K562 (cell line): ENCODE measurements around the gene PRC1. TPM values are rescaled to one million over a fixed set of nuclear protein-coding genes. Genes with fewer than 3 reads are reported as not detected.

Source experiments
- ATAC-seq: fragments of 200-7000 bp; cut with Tn5 transposase; 3 replicates; pipeline ENCODE4 v1.9.1; 2020; ENCODE audit warnings: moderate library complexity
- BruUV-seq: library from RNA; stranded (reverse); fragments of 400-500 nt; replicated peaks from 2 replicates; lab custom pipeline; 2021; lab: Mats Ljungman, UMichigan
- CTCF ChIA-PET: fragments of 300-600 bp; formaldehyde crosslinking; extraction: SDS; loops from one replicate; lab custom pipeline; 2021; ENCODE audit warnings: low intra/inter-chr PET ratio; lab: Yijun Ruan, JAX
- POLR2A ChIA-PET: fragments of 300-600, 350-650 bp; sonication (Branson Sonifier 250); formaldehyde crosslinking; extraction: SDS; loops from one replicate; lab custom pipeline; 2021; ENCODE audit warnings: antibody characterized with exemption, inconsistent platforms; lab: Yijun Ruan, JAX
- DNase-seq, 4 experiments: peaks; one replicate each; pipeline versions ENCODE4 v3.0.0 to v3.0.0-alpha.2; 2011 to 2018; ENCODE audit warnings: low spot score in 3 of 4, mixed read lengths in 3 of 4; ENCODE audit errors: extremely low read depth in 1 of 4
- FAIRE-seq: peaks from 2 replicates; lab custom pipeline; 2011; peaks lifted over from hg19 to GRCh38; lab: Jason Lieb, UNC
- H2AFZ ChIP-seq: 2 replicates; pipeline ENCODE4 v1.6.0; 2011; ENCODE audit warnings: low read depth, low read length, control low read depth, inconsistent platforms
- H3K27ac ChIP-seq: fragments of 200-600 bp; 3 replicates; pipeline ENCODE4 v1.8.0; 2011; ENCODE audit warnings: low read depth, mild to moderate bottlenecking, control low read depth, inconsistent platforms, low read length, moderate library complexity, mixed read lengths; ENCODE audit errors: extremely low read depth
- H3K27me3 ChIP-seq, 2 experiments: fragments of 300-600 bp in 1 of 2; 2 replicates in 1 of 2; 3 replicates in 1 of 2; pipeline versions ENCODE4 v1.6.0 to v1.8.0; 2011; ENCODE audit warnings: inconsistent platforms in 2 of 2, low read length in 2 of 2, mild to moderate bottlenecking in 1 of 2, mixed read lengths in 1 of 2, moderate library complexity in 1 of 2; ENCODE audit not compliant: control insufficient read depth in 2 of 2, insufficient read depth in 2 of 2
- H3K36me3 ChIP-seq: fragments of 300-600 bp; 3 replicates; pipeline ENCODE4 v1.8.0; 2011; ENCODE audit warnings: mild to moderate bottlenecking, low read length, inconsistent platforms; ENCODE audit not compliant: control insufficient read depth, insufficient read depth
- H3K4me1 ChIP-seq, 2 experiments: fragments of 200-600 bp in 1 of 2; replicated peaks in 1 of 2; 2 replicates in 1 of 2; 3 replicates in 1 of 2; pipeline versions ENCODE4 v1.5.1 to v1.8.0; 2011; ENCODE audit warnings: inconsistent platforms in 2 of 2, low read length in 2 of 2, mild to moderate bottlenecking in 1 of 2, mixed read lengths in 1 of 2, moderate library complexity in 1 of 2; ENCODE audit not compliant: control insufficient read depth in 2 of 2, insufficient read depth in 2 of 2
- H3K4me2 ChIP-seq: 2 replicates; pipeline ENCODE4 v1.6.1; 2011; ENCODE audit warnings: low read length, control low read depth, inconsistent platforms, mixed read lengths; ENCODE audit not compliant: insufficient read depth
- H3K4me3 ChIP-seq: fragments of 200-600 bp; sonication (generic), shearing (Covaris generic); 2 replicates; pipeline ENCODE4 v1.5.1; 2016; ENCODE audit warnings: control low read depth, inconsistent platforms
- H3K79me2 ChIP-seq: fragments of 200-600 bp; 3 replicates; pipeline ENCODE4 v1.8.0; 2011; ENCODE audit warnings: low read length, inconsistent platforms; ENCODE audit not compliant: control insufficient read depth, insufficient read depth
- H3K9ac ChIP-seq, 2 experiments: 2 replicates each; pipeline versions ENCODE4 v1.6.0 to v1.6.1; 2011; ENCODE audit warnings: low read depth in 2 of 2, low read length in 2 of 2, control low read depth in 1 of 2, inconsistent platforms in 1 of 2, mild to moderate bottlenecking in 1 of 2, mixed read lengths in 1 of 2; ENCODE audit not compliant: insufficient read depth in 1 of 2
- H3K9me1 ChIP-seq: one replicate; pipeline ENCODE4 v1.6.0; 2011; ENCODE audit warnings: inconsistent platforms, mild to moderate bottlenecking, low read length, moderate library complexity; ENCODE audit not compliant: control insufficient read depth, insufficient read depth
- H3K9me3 ChIP-seq: replicated peaks from 2 replicates; pipeline ENCODE4 v1.5.1; 2011; ENCODE audit warnings: low read depth, low read length, inconsistent platforms; ENCODE audit not compliant: control insufficient read depth, insufficient read depth
- H4K20me1 ChIP-seq: replicated peaks from 2 replicates; pipeline ENCODE4 v1.6.1; 2011; ENCODE audit warnings: low read length, inconsistent platforms, mixed read lengths; ENCODE audit not compliant: control insufficient read depth, insufficient read depth
- ARID2 ChIP-seq: fragments of 450-650 bp; IDR thresholded peaks from 2 replicates; pipeline ENCODE4 v1.6.1; 2017; ENCODE audit warnings: antibody characterized with exemption, mild to moderate bottlenecking
- BRD4 ChIP-seq: fragments of 200-600 bp; sonication (generic); IDR thresholded peaks from 2 replicates; pipeline ENCODE4 v1.6.1; 2017; ENCODE audit warnings: inconsistent platforms
- BRD9 ChIP-seq: fragments of 450-650 bp; IDR thresholded peaks from 2 replicates; pipeline ENCODE4 v1.6.1; 2018; ENCODE audit warnings: low read depth; ENCODE audit not compliant: partially characterized antibody
- CHD1 ChIP-seq: fragments of 200-600 bp; sonication (generic); IDR thresholded peaks from one replicate; pipeline ENCODE4 v1.6.1; 2012; ENCODE audit warnings: mild to moderate bottlenecking, moderate library complexity, low read length, inconsistent platforms
- HDAC2 ChIP-seq: fragments of 450-650 bp; IDR thresholded peaks from 2 replicates; pipeline ENCODE4 v1.6.1; 2016; ENCODE audit warnings: mild to moderate bottlenecking
- HNRNPLL ChIP-seq: fragments of 200-400 bp; formaldehyde crosslinking; IDR thresholded peaks from 2 replicates; pipeline ENCODE4 v1.6.1; 2017; ENCODE audit warnings: low read length, low read depth, mild to moderate bottlenecking; ENCODE audit not compliant: poor library complexity, severe bottlenecking
- MIER1 ChIP-seq: fragments of 450-650 bp; IDR thresholded peaks from 2 replicates; pipeline ENCODE4 v1.6.1; 2016; ENCODE audit warnings: antibody characterized with exemption, mild to moderate bottlenecking, low read depth
- RB1 ChIP-seq: fragments of 450-650 bp; IDR thresholded peaks from 2 replicates; pipeline ENCODE4 v1.6.1; 2017; ENCODE audit warnings: low read depth, mild to moderate bottlenecking
- SPI1 ChIP-seq: IDR thresholded peaks from 2 replicates; pipeline ENCODE4 v1.6.1; 2011; ENCODE audit warnings: low read depth, low read length, control low read depth, borderline replicate concordance
- ZEB2 ChIP-seq: fragments of 450-650 bp; IDR thresholded peaks from 2 replicates; pipeline ENCODE4 v1.6.1; 2016
- ZFX ChIP-seq: sonication (generic); formaldehyde crosslinking; IDR thresholded peaks from 2 replicates; pipeline ENCODE4 v1.8.0; 2022; ENCODE audit warnings: mild to moderate bottlenecking, missing genetic modification reagents, moderate library complexity
- ZNF354B ChIP-seq: fragments of 250-450 bp; sonication (Bioruptor Pico); IDR thresholded peaks from 2 replicates; pipeline ENCODE4 v1.4.0; 2020
- ZNF436 ChIP-seq: fragments of 250-450, 450-650 bp; sonication (Bioruptor Pico); formaldehyde crosslinking; IDR thresholded peaks from 2 replicates; pipeline ENCODE4 v1.7.0; 2020; ENCODE audit warnings: mild to moderate bottlenecking
- ZNF589 ChIP-seq: fragments of 200-800 bp; sonication (Bioruptor generic); IDR thresholded peaks from 2 replicates; pipeline ENCODE4 v1.6.1; 2016; ENCODE audit warnings: low read depth, missing genetic modification characterization, missing compliant biosample characterization
- ZZZ3 ChIP-seq: fragments of 450-650 bp; IDR thresholded peaks from 2 replicates; pipeline ENCODE4 v1.6.1; 2016; ENCODE audit warnings: antibody characterized with exemption, mild to moderate bottlenecking, moderate library complexity
- WGBS: fragments of 100-300 bp; shearing (Covaris generic); methylation state at CpG from one replicate; pipeline ENCODE4 v1.1.6; 2016; ENCODE audit warnings: low coverage, mixed read lengths; ENCODE audit not compliant: insufficient coverage; ENCODE audit errors: missing lambda C conversion rate; 5-methylcytosine and 5-hydroxymethylcytosine counted together
- in situ Hi-C: fragments of 300-500 bp; cut with MboI; formaldehyde crosslinking; loops from 4 replicates; pipeline ENCODE4 v1.15.0; 2018; ENCODE audit warnings: inconsistent platforms, mixed read lengths
- intact Hi-C: fragments of 100-400 bp; cut with micrococcal nuclease; formaldehyde crosslinking; loops from 2 replicates; pipeline ENCODE4 v1.14.2; 2022
- polyA plus RNA-seq, 8 experiments: library from polyadenylated mRNA; depleted of rRNA in 4 of 8; stranded (reverse) in 5 of 8; unstranded in 3 of 8; fragments of >200 nt; fragmentation: Nextera tagmentation in 2 of 8; fragmentation: Illumina TruSeq in 1 of 8; extraction: Ambion mirVana in 2 of 8; extraction: Trizol in 1 of 8; gene quantifications; 2 replicates each; pipeline versions ENCODE4 v1.2.1 to v1.2.3, GENCODE V29; 2011 to 2014; ENCODE audit warnings: inconsistent platforms in 1 of 8, missing spikeins in 1 of 8
- total RNA-seq, 7 experiments: library from RNA; depleted of rRNA in 6 of 7; stranded (reverse); fragments of >200 nt in 6 of 7; fragmentation: Illumina TruSeq in 2 of 7; extraction: Trizol in 2 of 7; gene quantifications; 2 replicates each; pipeline versions ENCODE4 v1.2.1 to v1.2.3, GENCODE V29; 2011 to 2021; ENCODE audit warnings: low replicate concordance in 1 of 7
- TF ChIP-seq, protein P1 (sequence below), 3 experiments: IDR thresholded peaks in 2 of 3; conservative IDR thresholded peaks in 1 of 3; 2 replicates each; pipeline ENCODE4 v1.5.1; 2011 to 2012; ENCODE audit warnings: low read length in 3 of 3, mild to moderate bottlenecking in 3 of 3, control low read depth in 2 of 3, improper control_type of control experiment in 1 of 3, inconsistent platforms in 1 of 3, low read depth in 1 of 3, mixed read lengths in 1 of 3, moderate library complexity in 1 of 3; ENCODE audit not compliant: insufficient read depth in 2 of 3
- TF ChIP-seq, protein P2 (sequence below): IDR thresholded peaks from 2 replicates; pipeline ENCODE4 v1.6.1; 2016; ENCODE audit warnings: missing genetic modification characterization, missing compliant biosample characterization

PRC1 gene
- total and polyA plus RNA-seq, 9 of the 15 experiments (the other 6 are each of a cell fraction or from before 2014, with no cell fraction given), result 156 to 391 (median 240) TPM

DNA sequence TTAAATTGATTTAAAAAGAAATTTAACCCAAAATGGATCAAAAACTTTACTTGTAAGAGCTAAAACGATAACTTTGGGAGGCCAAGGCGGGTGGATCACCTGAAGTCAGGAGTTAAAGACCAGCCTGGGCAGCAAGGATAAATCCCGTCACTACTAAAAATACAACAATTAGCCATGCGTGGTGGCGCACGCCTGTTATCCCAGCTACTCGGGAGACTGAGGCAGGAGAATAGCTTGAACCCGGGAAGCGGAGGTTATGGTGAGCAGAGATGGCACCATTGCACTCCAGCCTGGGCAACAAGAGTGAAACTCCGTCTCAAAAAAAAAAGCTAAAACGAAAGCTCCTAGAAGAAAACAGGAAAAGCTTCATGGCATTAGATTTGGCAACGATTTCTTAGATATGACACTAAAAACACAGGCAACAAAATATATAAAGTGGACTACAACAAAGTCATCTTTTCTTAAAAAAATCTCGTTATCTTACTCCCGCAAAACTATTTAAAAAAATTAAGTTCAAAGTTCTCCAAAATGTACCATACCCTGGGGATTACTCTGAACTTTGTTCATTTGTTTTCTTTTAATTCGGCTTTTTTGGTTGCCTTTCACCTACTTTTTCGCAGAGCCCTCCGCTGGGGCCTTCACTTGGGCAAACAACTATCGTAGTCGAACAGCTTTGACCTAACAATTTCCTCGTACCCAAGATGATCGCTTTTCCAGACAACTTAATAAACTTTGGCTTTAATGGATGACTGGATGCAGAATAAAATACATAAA is 64.9 kb downstream of the PRC1 start:
- Histone ChIP-seq H4K20me1 (no peaks in the 10 kb centered on the region), H3K4me3 (peak overlapping the region; percentile 66), H3K79me2 (peaks cover 37% of the 10 kb centered on the region), H3K9ac (peak overlapping the region; percentile 85 to 96), H3K4me1 (peaks cover 31 to 49% of the 10 kb centered on the region in 2 experiments; a peak in 4 of 5 replicates), H3K9me1 (no peaks in the 10 kb centered on the region), H2AFZ (peak overlapping the region; percentile 71), H3K36me3 (peaks cover 6% of the 10 kb centered on the region; the same call in 2 of the 3 replicates), H3K27ac (peak overlapping the region; percentile 92), H3K27me3 (no peaks in the 10 kb centered on the region), H3K4me2 (peak overlapping the region; percentile 99), H3K9me3 (no peaks in the 10 kb centered on the region)
- intact Hi-C loops, result loop anchor here (5.0 to 10.0 kb wide), 6 partner anchors 103 to 635 kb away; no protein-coding TSS in a partner anchor
- WGBS, result 3% methylated on average over 21 of the region's 21 CpGs
- FAIRE-seq (no peak), ATAC-seq (no peak; the same call in 2 of the 3 replicates), DNase-seq (no peak)
- ChIA-PET POLR2A (interaction anchor here (0.6 to 6.7 kb wide), 9 partner anchors 9 to 212 kb away, joined by 3 to 70 read pairs (median 4); partner anchors contain the start of genes BLM, MAN2A2 and RCCD1), CTCF (no interaction called here)
- BruUV-seq, result TSS peak; percentile 78
- in situ Hi-C loops, result no loop called here
- TF ChIP-seq ZZZ3 (peak; percentile 79; the same call in 1 of the 2 replicates), MIER1 (peak; percentile 16; the same call in 1 of the 2 replicates), SPI1 (no peak), ZNF436 (CRISPR knock-in tag) (0 out of 2 replicates have a peak, but pooled peaks have one; percentile 38), HNRNPLL (no peak), HDAC2 (no peak), ZNF354B (0 out of 2 replicates have a peak, but pooled peaks have one; percentile 5), ZEB2 (no peak), ZNF589 (CRISPR knock-in tag) (peak; percentile 78; the same call in 1 of the 2 replicates), ZFX (peak; percentile 80; the same call in 1 of the 2 replicates), BRD9 (peak; percentile 18), RB1 (0 out of 2 replicates have a peak, but pooled peaks have one; percentile 7), BRD4 (peak; percentile 76), ARID2 (no peak), CHD1 (peak; percentile 81)
- TF ChIP-seq, protein P1, sequence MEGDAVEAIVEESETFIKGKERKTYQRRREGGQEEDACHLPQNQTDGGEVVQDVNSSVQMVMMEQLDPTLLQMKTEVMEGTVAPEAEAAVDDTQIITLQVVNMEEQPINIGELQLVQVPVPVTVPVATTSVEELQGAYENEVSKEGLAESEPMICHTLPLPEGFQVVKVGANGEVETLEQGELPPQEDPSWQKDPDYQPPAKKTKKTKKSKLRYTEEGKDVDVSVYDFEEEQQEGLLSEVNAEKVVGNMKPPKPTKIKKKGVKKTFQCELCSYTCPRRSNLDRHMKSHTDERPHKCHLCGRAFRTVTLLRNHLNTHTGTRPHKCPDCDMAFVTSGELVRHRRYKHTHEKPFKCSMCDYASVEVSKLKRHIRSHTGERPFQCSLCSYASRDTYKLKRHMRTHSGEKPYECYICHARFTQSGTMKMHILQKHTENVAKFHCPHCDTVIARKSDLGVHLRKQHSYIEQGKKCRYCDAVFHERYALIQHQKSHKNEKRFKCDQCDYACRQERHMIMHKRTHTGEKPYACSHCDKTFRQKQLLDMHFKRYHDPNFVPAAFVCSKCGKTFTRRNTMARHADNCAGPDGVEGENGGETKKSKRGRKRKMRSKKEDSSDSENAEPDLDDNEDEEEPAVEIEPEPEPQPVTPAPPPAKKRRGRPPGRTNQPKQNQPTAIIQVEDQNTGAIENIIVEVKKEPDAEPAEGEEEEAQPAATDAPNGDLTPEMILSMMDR (IDR thresholded peaks at IDR 0.05 in 2 of 3, conservative IDR thresholded peaks at IDR 0.05 in 1 of 3; ENCODE audit: insufficient read depth in 2 of 3, low read depth in 1 of 3, low read length in 3 of 3), result 0 out of 6 replicates have a peak, but pooled peaks of 1 of the 3 experiments have one; percentile 1
- TF ChIP-seq, protein P2, sequence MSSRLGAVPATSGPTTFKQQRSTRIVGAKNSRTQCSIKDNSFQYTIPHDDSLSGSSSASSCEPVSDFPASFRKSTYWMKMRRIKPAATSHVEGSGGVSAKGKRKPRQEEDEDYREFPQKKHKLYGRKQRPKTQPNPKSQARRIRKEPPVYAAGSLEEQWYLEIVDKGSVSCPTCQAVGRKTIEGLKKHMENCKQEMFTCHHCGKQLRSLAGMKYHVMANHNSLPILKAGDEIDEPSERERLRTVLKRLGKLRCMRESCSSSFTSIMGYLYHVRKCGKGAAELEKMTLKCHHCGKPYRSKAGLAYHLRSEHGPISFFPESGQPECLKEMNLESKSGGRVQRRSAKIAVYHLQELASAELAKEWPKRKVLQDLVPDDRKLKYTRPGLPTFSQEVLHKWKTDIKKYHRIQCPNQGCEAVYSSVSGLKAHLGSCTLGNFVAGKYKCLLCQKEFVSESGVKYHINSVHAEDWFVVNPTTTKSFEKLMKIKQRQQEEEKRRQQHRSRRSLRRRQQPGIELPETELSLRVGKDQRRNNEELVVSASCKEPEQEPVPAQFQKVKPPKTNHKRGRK (tag), result 0 out of 2 replicates have a peak, but pooled peaks have one; percentile 21
